GM18517 (cell line): Measurements from ENCODE around the gene LTBP1.
"Not testable (repeated sequence)": the region's sequence is repeated elsewhere in the genome, so short reads cannot be mapped to it uniquely, and the experiment has no call there.

Experiments used
- ATAC-seq: cut with Tn5 transposase; IDR thresholded peaks from one replicate; pipeline ENCODE4 v1.9.1; 2021; ENCODE audit warnings: mild to moderate bottlenecking, moderate library complexity; ENCODE audit not compliant: unreplicated experiment

Gene LTBP1

GRCh38 chr2:33134791-33135560, 188.2 kb downstream of the LTBP1 start:
- no peak for ATAC-seq

GRCh38 chr2:33135645-33136044, 188.9 kb downstream of the LTBP1 start:
- no peak for ATAC-seq

- no peak for ATAC-seq
Observed at GRCh38 chr2:33136056-33136455, 189.3 kb downstream of the LTBP1 start.

- ATAC-seq = no peak
Observed at GRCh38 chr2:33136566-33136965, 189.8 kb downstream of the LTBP1 start.

- no peak for ATAC-seq
Observed at GRCh38 chr2:33137331-33137730, 190.6 kb downstream of the LTBP1 start.

GRCh38 chr2:33139949-33140348, 193.2 kb downstream of the LTBP1 start:
- ATAC-seq = no peak

- ATAC-seq = no peak
Observed at GRCh38 chr2:33141476-33141875, 194.7 kb downstream of the LTBP1 start.

- ATAC-seq = no peak
Observed at GRCh38 chr2:33142810-33143209, 196.1 kb downstream of the LTBP1 start.

GRCh38 chr2:33144243-33144642, 197.5 kb downstream of the LTBP1 start:
- no peak for ATAC-seq

- ATAC-seq = no peak
Observed at GRCh38 chr2:33145459-33145858, 198.7 kb downstream of the LTBP1 start.

- ATAC-seq = no peak
Observed at GRCh38 chr2:33146102-33146501, 199.3 kb downstream of the LTBP1 start.

GRCh38 chr2:33153008-33153407, 206.3 kb downstream of the LTBP1 start:
- ATAC-seq = no peak

GRCh38 chr2:33158482-33159003, 211.8 kb downstream of the LTBP1 start:
- no peak for ATAC-seq

GRCh38 chr2:33160191-33160590, 213.4 kb downstream of the LTBP1 start:
- ATAC-seq = no peak

- no peak for ATAC-seq
Observed at GRCh38 chr2:33166287-33166881, 219.6 kb downstream of the LTBP1 start.

GRCh38 chr2:33167622-33168245, 221.0 kb downstream of the LTBP1 start:
- ATAC-seq = no peak

- ATAC-seq = no peak
Observed at GRCh38 chr2:33168425-33168824, 221.7 kb downstream of the LTBP1 start.

- no peak for ATAC-seq
Observed at GRCh38 chr2:33168922-33169321, 222.2 kb downstream of the LTBP1 start.

GRCh38 chr2:33170251-33170650, 223.5 kb downstream of the LTBP1 start:
- not testable (repeated sequence) for ATAC-seq

- ATAC-seq = no peak
Observed at GRCh38 chr2:33177627-33178026, 230.9 kb downstream of the LTBP1 start.

- no peak for ATAC-seq
Observed at GRCh38 chr2:33178209-33178608, 231.5 kb downstream of the LTBP1 start.

- ATAC-seq = no peak
Observed at GRCh38 chr2:33180915-33181314, 234.2 kb downstream of the LTBP1 start.
